Activated CD8-positive, alpha-beta memory T cell treated with anti-CD3 and anti-CD28 coated beads, Interleukin-2, amount 50 U/mL, for 1 hour (primary cell): ENCODE data around the gene RAP1GAP2.

Experiments
- DNase-seq: peaks from one replicate; pipeline ENCODE4 v3.0.0-alpha.2; 2020; ENCODE audit errors: extremely low read depth

The RAP1GAP2 gene

GRCh38 chr17:2946144-2946543, 149.9 kb downstream of the RAP1GAP2 start:
- DNase-seq = no peak

- no peak for DNase-seq
These were observed 151.3 kb downstream of the RAP1GAP2 start for GRCh38 chr17:2947588-2947950.

GRCh38 chr17:2947996-2948550, 151.8 kb downstream of the RAP1GAP2 start:
- DNase-seq = no peak

GRCh38 chr17:2948721-2949468, 152.7 kb downstream of the RAP1GAP2 start:
- DNase-seq = no peak

GRCh38 chr17:2949469-2950044, 153.3 kb downstream of the RAP1GAP2 start:
- no peak for DNase-seq

GRCh38 chr17:2950846-2951245, 154.6 kb downstream of the RAP1GAP2 start:
- no peak for DNase-seq

GRCh38 chr17:2952174-2952845, 156.1 kb downstream of the RAP1GAP2 start:
- no peak for DNase-seq

GRCh38 chr17:2954898-2955445, 158.7 kb downstream of the RAP1GAP2 start:
- no peak for DNase-seq

- no peak for DNase-seq
These were observed 159.8 kb downstream of the RAP1GAP2 start for GRCh38 chr17:2955931-2956582.

- no peak for DNase-seq
These were observed 161.5 kb downstream of the RAP1GAP2 start for GRCh38 chr17:2957631-2958286.

- no peak for DNase-seq
These were observed 162.5 kb downstream of the RAP1GAP2 start for GRCh38 chr17:2958706-2959222.

GRCh38 chr17:2959371-2960130, 163.3 kb downstream of the RAP1GAP2 start:
- no peak for DNase-seq

GRCh38 chr17:2961446-2961845, 165.2 kb downstream of the RAP1GAP2 start:
- DNase-seq = no peak

GRCh38 chr17:2962236-2962635, 166.0 kb downstream of the RAP1GAP2 start:
- no peak for DNase-seq

- no peak for DNase-seq
These were observed 166.5 kb downstream of the RAP1GAP2 start for GRCh38 chr17:2962729-2963128.

- no peak for DNase-seq
These were observed 167.2 kb downstream of the RAP1GAP2 start for GRCh38 chr17:2963332-2964027.

GRCh38 chr17:2964028-2964356, 167.8 kb downstream of the RAP1GAP2 start:
- DNase-seq = no peak

GRCh38 chr17:2964370-2964769, 168.1 kb downstream of the RAP1GAP2 start:
- DNase-seq = no peak

GRCh38 chr17:2964831-2965230, 168.6 kb downstream of the RAP1GAP2 start:
- DNase-seq = no peak
